ENCODE data around the gene PCNX1.

The PCNX1 gene

DNA sequence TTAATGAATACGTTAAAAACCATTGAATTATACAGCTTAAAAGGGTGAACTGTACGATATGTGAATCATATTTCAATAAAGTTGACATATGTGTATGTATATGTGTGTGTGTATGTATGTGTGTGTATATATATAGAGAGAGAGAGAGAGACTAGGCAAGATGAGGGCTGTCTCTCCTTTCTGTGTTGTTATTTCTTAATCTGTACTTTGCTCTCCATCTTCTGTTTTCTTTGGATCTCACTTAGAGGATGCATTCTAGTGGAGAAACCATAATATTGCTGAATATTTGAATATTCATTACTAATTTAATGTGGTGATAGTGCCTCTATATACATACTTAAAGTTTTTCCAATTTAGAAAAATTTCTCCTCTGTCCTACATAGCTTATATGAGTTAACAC lies 50.5 kb downstream of the PCNX1 start:
- Histone ChIP-seq H3K4me3 (replicated peaks; ENCODE audit: low read depth, low read length) (no peak overlapping the region), H3K36me3 (ENCODE audit: control insufficient read depth, insufficient read depth, low read length) (peaks cover 2% of the 10 kb centered on the region; the same call in 1 of the 2 replicates), H3K27me3 (replicated peaks; ENCODE audit: control insufficient read depth, insufficient read depth, low read length) (no peaks in the 10 kb centered on the region)
- TF ChIP-seq, protein P1, sequence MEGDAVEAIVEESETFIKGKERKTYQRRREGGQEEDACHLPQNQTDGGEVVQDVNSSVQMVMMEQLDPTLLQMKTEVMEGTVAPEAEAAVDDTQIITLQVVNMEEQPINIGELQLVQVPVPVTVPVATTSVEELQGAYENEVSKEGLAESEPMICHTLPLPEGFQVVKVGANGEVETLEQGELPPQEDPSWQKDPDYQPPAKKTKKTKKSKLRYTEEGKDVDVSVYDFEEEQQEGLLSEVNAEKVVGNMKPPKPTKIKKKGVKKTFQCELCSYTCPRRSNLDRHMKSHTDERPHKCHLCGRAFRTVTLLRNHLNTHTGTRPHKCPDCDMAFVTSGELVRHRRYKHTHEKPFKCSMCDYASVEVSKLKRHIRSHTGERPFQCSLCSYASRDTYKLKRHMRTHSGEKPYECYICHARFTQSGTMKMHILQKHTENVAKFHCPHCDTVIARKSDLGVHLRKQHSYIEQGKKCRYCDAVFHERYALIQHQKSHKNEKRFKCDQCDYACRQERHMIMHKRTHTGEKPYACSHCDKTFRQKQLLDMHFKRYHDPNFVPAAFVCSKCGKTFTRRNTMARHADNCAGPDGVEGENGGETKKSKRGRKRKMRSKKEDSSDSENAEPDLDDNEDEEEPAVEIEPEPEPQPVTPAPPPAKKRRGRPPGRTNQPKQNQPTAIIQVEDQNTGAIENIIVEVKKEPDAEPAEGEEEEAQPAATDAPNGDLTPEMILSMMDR (IDR thresholded peaks at IDR 0.05; ENCODE audit: insufficient read depth, low read length, poor library complexity, severe bottlenecking) = no peak
- no peak for DNase-seq (ENCODE audit: extremely low read depth, insufficient read length)

DNA sequence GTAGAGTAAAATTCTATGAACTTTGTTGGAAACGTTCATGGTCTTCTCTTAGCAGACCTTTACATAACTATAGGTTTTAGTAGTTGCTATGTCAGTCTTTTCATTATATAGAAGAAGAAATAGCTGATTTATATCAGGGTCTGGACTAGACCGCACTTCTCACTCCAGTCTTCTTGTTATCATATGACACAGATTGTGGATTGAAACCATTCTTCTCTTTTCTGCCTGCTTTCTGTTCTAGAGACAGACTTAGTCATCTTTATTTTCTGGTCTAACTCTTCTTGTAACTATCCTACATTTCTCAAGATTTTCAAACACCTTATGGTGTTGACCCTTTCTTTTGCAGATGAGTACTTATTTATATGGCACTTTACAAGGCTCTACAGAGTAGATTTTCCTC lies 55.7 kb downstream of the PCNX1 start:
- Histone ChIP-seq H3K27me3 (replicated peaks; ENCODE audit: control insufficient read depth, insufficient read depth, low read length) (no peaks in the 10 kb centered on the region), H3K36me3 (ENCODE audit: control insufficient read depth, insufficient read depth, low read length) (0 out of 2 replicates have a peak, but pooled peaks cover 3% of the 10 kb centered on the region), H3K4me3 (replicated peaks; ENCODE audit: low read depth, low read length) (no peak overlapping the region)
- TF ChIP-seq, protein P1 (IDR thresholded peaks at IDR 0.05; ENCODE audit: insufficient read depth, low read length, poor library complexity, severe bottlenecking) = no peak
- no peak for DNase-seq (ENCODE audit: extremely low read depth, insufficient read length)

DNA sequence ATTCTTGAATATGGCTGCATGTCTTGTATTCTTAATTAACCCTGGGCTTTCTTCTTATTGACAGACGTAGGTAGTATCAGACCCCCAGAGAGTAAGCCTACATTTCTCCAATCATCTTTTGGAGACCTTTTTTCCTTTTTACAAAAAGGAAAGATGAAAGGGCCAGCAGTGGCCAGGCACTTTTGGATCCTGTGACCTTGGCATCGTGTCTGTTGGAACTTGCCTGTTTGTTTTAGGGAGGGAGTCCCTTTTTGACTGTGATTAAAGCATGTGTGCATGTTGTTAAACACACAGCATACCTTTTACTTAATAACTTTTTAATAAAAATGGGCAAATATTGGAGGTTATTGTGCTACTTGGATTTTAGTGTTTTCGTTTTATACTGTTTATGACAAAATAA lies 57.2 kb downstream of the PCNX1 start:
- peaks cover 3% of the 10 kb centered on the region; the same call in 1 of the 2 replicates for H3K36me3 ChIP-seq (ENCODE audit: control insufficient read depth, insufficient read depth, low read length)
- H3K4me3 ChIP-seq (replicated peaks; ENCODE audit: low read depth, low read length) = no peak overlapping the region
- DNase-seq (ENCODE audit: extremely low read depth, insufficient read length) = no peak
- H3K27me3 ChIP-seq (replicated peaks; ENCODE audit: control insufficient read depth, insufficient read depth, low read length) = no peaks in the 10 kb centered on the region
- TF ChIP-seq, protein P1 (IDR thresholded peaks at IDR 0.05; ENCODE audit: insufficient read depth, low read length, poor library complexity, severe bottlenecking) = no peak

DNA sequence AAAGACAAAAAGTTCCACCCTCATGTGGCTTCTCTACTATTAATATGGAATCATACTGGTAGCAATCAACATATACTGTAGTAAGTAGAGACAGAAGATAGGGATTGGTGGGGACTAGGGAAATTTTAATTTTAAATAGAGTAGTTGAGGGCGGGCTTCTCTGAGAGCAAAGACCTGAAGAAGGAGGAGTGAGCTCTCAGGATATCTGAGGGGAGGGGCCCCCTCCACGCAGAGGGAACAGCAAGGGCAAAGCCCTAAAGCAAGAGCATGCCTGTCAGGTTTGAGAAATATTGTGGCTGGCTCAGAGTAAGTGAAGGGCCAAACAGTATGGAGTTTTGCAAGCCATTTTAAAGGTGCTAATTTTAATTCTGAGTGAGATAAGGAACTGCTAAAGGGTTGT lies 64.3 kb downstream of the PCNX1 start:
- Histone ChIP-seq H3K36me3 (ENCODE audit: control insufficient read depth, insufficient read depth, low read length) (no peaks in the 10 kb centered on the region; the same call in none of the 2 replicates), H3K27me3 (replicated peaks; ENCODE audit: control insufficient read depth, insufficient read depth, low read length) (no peaks in the 10 kb centered on the region), H3K4me3 (replicated peaks; ENCODE audit: low read depth, low read length) (no peak overlapping the region)
- TF ChIP-seq, protein P1 (IDR thresholded peaks at IDR 0.05; ENCODE audit: insufficient read depth, low read length, poor library complexity, severe bottlenecking) = no peak
- no peak for DNase-seq (ENCODE audit: extremely low read depth, insufficient read length)

DNA sequence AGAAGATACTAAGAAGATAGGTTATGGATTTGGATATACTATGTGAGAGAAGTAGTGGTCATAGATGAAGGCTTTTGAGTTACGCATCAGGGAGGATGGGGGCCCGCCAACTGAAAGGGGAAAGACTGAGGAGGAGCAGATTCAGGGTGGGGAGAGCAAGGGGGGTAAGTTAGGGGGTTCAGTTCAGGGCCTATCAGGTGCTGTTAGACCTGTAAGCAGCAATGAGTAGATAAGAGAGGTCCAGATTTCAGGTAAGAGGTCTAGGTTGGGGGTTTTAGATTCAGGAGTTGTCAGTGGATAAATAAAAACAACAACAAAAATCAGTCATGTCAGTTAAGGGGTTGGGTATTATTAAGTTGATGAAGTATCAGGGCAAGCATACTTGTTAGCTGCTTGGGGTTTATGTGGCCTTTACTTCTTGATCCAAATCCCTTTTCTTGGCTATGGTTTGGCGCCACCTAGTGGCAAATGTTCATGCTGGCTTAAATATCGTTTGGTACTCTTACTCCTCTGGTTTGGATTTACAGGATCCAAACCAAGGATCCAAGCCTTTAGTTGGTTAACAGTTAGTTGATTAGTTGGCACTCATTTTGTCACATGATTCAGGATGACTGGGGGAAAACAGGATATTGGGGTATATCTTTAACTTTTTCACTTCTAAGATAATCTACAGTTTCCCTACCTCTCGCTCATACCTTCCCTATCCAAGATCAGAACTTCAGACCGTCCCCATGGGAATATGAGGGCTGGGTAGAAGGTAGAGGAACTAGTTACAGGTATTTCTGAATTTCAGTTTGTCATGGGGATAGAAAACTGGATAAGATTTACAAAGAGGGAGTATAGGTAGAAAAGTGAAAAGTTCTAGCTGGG lies 65.1 kb downstream of the PCNX1 start:
- H3K4me3 ChIP-seq (replicated peaks; ENCODE audit: low read depth, low read length) = no peak overlapping the region
- TF ChIP-seq, protein P1 (IDR thresholded peaks at IDR 0.05; ENCODE audit: insufficient read depth, low read length, poor library complexity, severe bottlenecking) = peak; percentile 87
- peak; percentile 7 for DNase-seq (ENCODE audit: extremely low read depth, insufficient read length)
- H3K36me3 ChIP-seq (ENCODE audit: control insufficient read depth, insufficient read depth, low read length) = peaks cover 6% of the 10 kb centered on the region
- no peaks in the 10 kb centered on the region for H3K27me3 ChIP-seq (replicated peaks; ENCODE audit: control insufficient read depth, insufficient read depth, low read length)
